Measurements from ENCODE around the gene P2RY14.

DNA sequence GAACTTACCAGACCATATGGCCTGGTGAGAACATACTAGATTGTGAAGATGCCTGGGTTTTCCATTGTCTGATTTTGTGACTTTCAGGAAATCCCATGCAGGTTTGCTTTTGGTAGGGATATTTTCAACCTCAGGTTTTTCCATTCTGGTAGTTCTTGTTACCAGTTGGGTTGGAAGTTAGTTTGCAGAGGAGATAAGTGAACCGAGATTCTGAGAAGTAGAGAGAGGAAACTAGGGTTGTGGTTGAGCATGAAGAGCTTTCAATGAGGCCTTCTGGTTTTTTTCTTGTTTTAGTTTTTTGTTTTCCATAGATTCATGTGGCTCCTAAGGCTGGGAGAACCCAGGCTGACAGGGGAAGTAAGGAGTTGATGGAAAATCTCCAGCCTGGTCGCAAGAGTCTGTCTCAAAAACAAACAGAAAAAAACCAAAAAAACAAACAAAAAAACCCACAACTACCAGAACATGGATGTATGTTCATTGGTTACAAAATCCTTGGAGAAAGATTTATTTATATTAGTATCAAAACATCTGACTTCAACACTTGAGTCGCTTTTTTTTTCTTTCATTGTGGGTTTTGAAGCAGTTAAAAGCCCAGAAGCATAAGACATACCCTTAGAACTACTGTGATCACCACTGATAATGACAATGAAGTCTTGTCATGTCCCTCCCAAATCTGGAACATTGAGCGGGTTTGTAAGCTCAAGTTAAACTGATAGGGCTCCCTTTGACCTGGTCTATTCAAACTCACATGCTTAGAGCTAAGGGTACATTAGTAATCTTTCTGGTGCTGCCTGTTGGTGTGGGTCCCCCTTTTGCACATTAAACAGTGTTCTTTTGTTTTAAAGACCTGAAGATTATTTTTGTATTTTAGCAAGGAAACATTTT lies 78.5 kb downstream of the P2RY14 start:
- TF ChIP-seq, protein P1, sequence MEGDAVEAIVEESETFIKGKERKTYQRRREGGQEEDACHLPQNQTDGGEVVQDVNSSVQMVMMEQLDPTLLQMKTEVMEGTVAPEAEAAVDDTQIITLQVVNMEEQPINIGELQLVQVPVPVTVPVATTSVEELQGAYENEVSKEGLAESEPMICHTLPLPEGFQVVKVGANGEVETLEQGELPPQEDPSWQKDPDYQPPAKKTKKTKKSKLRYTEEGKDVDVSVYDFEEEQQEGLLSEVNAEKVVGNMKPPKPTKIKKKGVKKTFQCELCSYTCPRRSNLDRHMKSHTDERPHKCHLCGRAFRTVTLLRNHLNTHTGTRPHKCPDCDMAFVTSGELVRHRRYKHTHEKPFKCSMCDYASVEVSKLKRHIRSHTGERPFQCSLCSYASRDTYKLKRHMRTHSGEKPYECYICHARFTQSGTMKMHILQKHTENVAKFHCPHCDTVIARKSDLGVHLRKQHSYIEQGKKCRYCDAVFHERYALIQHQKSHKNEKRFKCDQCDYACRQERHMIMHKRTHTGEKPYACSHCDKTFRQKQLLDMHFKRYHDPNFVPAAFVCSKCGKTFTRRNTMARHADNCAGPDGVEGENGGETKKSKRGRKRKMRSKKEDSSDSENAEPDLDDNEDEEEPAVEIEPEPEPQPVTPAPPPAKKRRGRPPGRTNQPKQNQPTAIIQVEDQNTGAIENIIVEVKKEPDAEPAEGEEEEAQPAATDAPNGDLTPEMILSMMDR (IDR thresholded peaks at IDR 0.05), result no peak
- TF ChIP-seq POLR2A (IDR thresholded peaks at IDR 0.05), result no peak
